ENCODE results near the gene DPAGT1.
"Not testable (repeated sequence)": the region's sequence is repeated elsewhere in the genome, so short reads cannot be mapped to it uniquely, and the experiment has no call there.

The DPAGT1 gene

DNA sequence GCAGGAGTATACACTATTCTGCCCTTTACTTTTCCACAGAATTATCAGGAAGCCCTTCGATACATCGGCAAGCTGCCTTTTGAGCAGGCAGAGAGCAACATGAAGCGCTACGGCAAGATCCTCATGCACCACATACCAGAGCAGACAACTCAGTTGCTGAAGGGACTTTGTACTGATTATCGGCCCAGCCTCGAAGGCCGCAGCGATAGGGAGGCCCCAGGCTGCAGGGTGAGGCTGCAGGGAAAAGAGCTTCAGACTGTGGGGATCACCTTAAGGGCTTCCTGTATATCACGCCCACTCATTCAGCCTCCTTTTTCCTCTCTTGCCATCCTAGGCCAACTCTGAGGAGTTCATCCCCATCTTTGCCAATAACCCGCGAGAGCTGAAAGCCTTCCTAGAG is 23.8 kb downstream of the DPAGT1 start:
- H3K36me3 ChIP-seq (ENCODE audit: insufficient read depth, low read length), result peaks cover 60% of the 10 kb centered on the region
- H3K4me1 ChIP-seq (ENCODE audit: control insufficient read depth, insufficient read depth, low read length), result no peaks in the 10 kb centered on the region
- no peaks in the 10 kb centered on the region for H3K9me3 ChIP-seq (replicated peaks; ENCODE audit: low read length)
- no peak overlapping the region for H3K4me3 ChIP-seq (ENCODE audit: low read length)
- no peak overlapping the region for H3K9ac ChIP-seq (ENCODE audit: low read depth, low read length)
- no peaks in the 10 kb centered on the region for H3K27me3 ChIP-seq (ENCODE audit: control insufficient read depth, insufficient read depth, low read length)
- H3K4me2 ChIP-seq (ENCODE audit: low read length), result no peak overlapping the region

GRCh38 chr11:119067371-119068222 is 34.1 kb downstream of the DPAGT1 start, which contains the start of gene VPS11:
VPS11 (plus strand) TSS chr11:119067818; CDS start chr11:119067824, 6 bp downstream.
- Histone ChIP-seq H3K4me3 (ENCODE audit: low read length) (peak within 1 kb of the TSS; percentile 91), H3K36me3 (ENCODE audit: insufficient read depth, low read length) (peaks cover 15% of the 10 kb centered on the region), H3K9ac (ENCODE audit: low read depth, low read length) (peak within 1 kb of the TSS; percentile 93), H3K27me3 (ENCODE audit: control insufficient read depth, insufficient read depth, low read length) (no peaks in the 10 kb centered on the region), H3K4me2 (ENCODE audit: low read length) (peak within 1 kb of the TSS; percentile 83), H3K4me1 (ENCODE audit: control insufficient read depth, insufficient read depth, low read length) (peaks cover 10% of the 10 kb centered on the region), H3K9me3 (replicated peaks; ENCODE audit: low read length) (no peaks in the 10 kb centered on the region)

GRCh38 chr11:119065369-119065768 is 36.3 kb downstream of the DPAGT1 start:
- Histone ChIP-seq H3K4me3 (ENCODE audit: low read length) (no peak overlapping the region), H3K27me3 (ENCODE audit: control insufficient read depth, insufficient read depth, low read length) (no peaks in the 10 kb centered on the region), H3K4me2 (ENCODE audit: low read length) (no peak overlapping the region), H3K9me3 (replicated peaks; ENCODE audit: low read length) (no peaks in the 10 kb centered on the region), H3K4me1 (ENCODE audit: control insufficient read depth, insufficient read depth, low read length) (peaks cover 13% of the 10 kb centered on the region), H3K9ac (ENCODE audit: low read depth, low read length) (no peak overlapping the region), H3K36me3 (ENCODE audit: insufficient read depth, low read length) (peaks cover 4% of the 10 kb centered on the region)

DNA sequence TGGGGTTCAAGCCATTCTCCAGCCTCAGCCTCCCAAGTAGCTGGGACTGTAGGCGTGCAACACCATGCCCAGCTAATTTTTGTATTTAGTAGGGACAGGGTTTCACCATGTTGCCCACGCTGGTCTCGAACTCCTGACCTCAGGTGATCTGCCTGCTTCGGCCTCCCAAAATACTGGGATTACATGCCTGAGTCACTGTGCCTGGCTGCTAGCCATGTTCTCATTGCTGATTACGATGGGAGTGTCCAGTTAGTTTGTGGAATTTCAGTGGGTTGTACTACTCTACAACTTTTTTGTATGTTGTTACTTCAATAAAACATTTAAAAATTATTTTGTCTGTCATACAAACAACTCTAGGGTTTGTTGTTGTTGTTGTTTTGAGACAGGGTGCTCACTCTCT is 38.9 kb downstream of the DPAGT1 start:
- Histone ChIP-seq H3K36me3 (ENCODE audit: insufficient read depth, low read length) (no peaks in the 10 kb centered on the region), H3K9me3 (replicated peaks; ENCODE audit: low read length) (no peaks in the 10 kb centered on the region), H3K4me3 (ENCODE audit: low read length) (no peak overlapping the region), H3K4me2 (ENCODE audit: low read length) (no peak overlapping the region), H3K9ac (ENCODE audit: low read depth, low read length) (no peak overlapping the region), H3K4me1 (ENCODE audit: control insufficient read depth, insufficient read depth, low read length) (peaks cover 13% of the 10 kb centered on the region), H3K27me3 (ENCODE audit: control insufficient read depth, insufficient read depth, low read length) (no peaks in the 10 kb centered on the region)

DNA sequence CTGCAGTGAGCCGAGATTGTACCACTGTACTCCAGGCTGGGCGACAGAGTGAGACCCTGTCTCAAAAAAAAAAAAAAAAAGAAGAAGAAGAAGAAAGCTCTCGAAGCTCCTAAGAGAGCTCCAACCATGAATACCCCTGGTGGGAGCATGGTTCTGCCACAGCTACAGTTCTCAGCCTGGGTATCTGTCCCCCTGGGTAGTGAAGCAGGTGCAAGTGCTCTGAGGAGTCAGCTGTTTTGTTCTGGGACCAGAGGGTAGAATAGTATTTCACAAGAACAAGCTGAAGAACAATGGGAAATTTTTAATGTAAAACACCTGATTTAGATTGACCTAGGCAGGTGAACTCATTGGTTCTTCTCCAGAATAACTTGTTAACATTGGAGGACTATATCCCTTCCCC is 40.4 kb downstream of the DPAGT1 start:
- Histone ChIP-seq H3K9me3 (replicated peaks; ENCODE audit: low read length) (no peaks in the 10 kb centered on the region), H3K4me3 (ENCODE audit: low read length) (no peak overlapping the region), H3K9ac (ENCODE audit: low read depth, low read length) (no peak overlapping the region), H3K36me3 (ENCODE audit: insufficient read depth, low read length) (no peaks in the 10 kb centered on the region), H3K27me3 (ENCODE audit: control insufficient read depth, insufficient read depth, low read length) (no peaks in the 10 kb centered on the region), H3K4me1 (ENCODE audit: control insufficient read depth, insufficient read depth, low read length) (peaks cover 13% of the 10 kb centered on the region), H3K4me2 (ENCODE audit: low read length) (no peak overlapping the region)

DNA sequence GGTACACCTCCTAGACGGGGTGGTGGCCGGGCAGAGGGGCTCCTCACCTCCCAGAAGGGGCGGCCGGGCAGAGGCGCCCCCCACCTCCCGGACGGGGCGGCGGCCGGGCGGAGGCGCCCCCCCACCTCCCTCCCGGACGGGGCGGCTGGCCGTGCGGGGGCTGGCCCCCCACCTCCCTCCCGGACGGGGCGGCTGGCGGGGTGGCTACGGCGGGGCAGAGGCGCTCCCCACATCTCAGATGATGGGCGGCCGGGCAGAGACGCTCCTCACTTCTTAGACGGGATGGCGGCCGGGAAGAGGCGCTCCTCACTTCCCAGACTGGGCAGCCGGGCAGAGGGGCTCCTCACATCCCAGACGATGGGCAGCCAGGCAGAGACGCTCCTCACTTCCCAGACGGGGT is 42.5 kb downstream of the DPAGT1 start:
- H3K9ac ChIP-seq (ENCODE audit: low read depth, low read length); H3K4me2 ChIP-seq (ENCODE audit: low read length); H3K27me3 ChIP-seq (ENCODE audit: control insufficient read depth, insufficient read depth, low read length); H3K9me3 ChIP-seq (replicated peaks; ENCODE audit: low read length); H3K4me3 ChIP-seq (ENCODE audit: low read length): not testable (repeated sequence)
- Histone ChIP-seq H3K36me3 (ENCODE audit: insufficient read depth, low read length) (peaks cover 14% of the 10 kb centered on the region), H3K4me1 (ENCODE audit: control insufficient read depth, insufficient read depth, low read length) (peaks cover 26% of the 10 kb centered on the region)

DNA sequence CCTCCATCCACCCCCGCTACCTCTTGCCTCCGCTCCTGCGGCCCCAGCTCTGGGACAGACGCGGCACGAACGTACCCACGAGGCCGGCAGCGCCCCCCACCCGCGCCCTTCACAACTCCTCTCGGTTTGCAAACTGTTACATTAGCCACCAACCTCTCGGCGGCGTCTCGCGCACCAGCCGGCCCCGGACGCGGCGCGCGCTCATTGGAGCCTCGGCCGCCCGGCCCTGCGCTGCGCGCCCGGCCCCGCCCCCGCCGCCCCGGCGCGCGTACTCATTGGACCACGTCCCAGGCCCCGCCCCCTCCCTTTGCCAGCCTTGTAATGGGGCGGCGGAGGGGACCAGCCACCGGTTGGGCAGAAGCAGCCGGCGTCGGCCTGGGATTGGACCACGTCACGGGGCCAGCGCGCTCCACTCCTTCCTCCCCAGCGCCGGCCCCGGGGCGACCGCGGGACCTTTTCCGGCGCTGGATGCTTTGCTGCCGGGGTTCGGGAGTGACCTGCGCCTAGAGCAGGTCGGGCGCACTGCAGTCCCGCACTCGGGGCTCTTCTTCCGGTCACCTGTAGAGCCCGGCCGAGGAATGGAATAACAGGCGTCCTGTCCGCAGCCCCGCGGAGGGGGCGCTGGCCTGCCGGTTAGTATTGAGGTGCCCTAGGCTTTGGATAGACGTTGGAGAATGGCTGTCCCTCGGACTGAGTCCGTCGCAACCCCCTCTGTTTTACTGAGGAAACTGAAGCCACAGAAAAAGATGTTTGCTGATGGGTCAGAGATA is 44.5 kb downstream of the DPAGT1 start, which contains the start of gene HYOU1:
Gene HYOU1, minus strand, starts transcription at position 206 of the 770 bp plus-strand sequence. CDS start 1,045 bp downstream, outside the sequence.
- H3K4me1 ChIP-seq (ENCODE audit: control insufficient read depth, insufficient read depth, low read length), result peaks cover 17% of the 10 kb centered on the region
- H3K9me3 ChIP-seq (replicated peaks; ENCODE audit: low read length), result no peaks in the 10 kb centered on the region
- peak within 1 kb of the TSS; percentile 99 for H3K4me3 ChIP-seq (ENCODE audit: low read length)
- H3K27me3 ChIP-seq (ENCODE audit: control insufficient read depth, insufficient read depth, low read length), result no peaks in the 10 kb centered on the region
- peak within 1 kb of the TSS; percentile 97 for H3K4me2 ChIP-seq (ENCODE audit: low read length)
- peaks cover 33% of the 10 kb centered on the region for H3K36me3 ChIP-seq (ENCODE audit: insufficient read depth, low read length)
- H3K9ac ChIP-seq (ENCODE audit: low read depth, low read length), result peak within 1 kb of the TSS; percentile 92

- H3K9me3 ChIP-seq (replicated peaks; ENCODE audit: low read length), result no peaks in the 10 kb centered on the region
- H3K4me1 ChIP-seq (ENCODE audit: control insufficient read depth, insufficient read depth, low read length), result peaks cover 17% of the 10 kb centered on the region
- peak overlapping the region; percentile 99 for H3K4me3 ChIP-seq (ENCODE audit: low read length)
- no peaks in the 10 kb centered on the region for H3K27me3 ChIP-seq (ENCODE audit: control insufficient read depth, insufficient read depth, low read length)
- H3K4me2 ChIP-seq (ENCODE audit: low read length), result peak overlapping the region; percentile 97
- H3K36me3 ChIP-seq (ENCODE audit: insufficient read depth, low read length), result peaks cover 40% of the 10 kb centered on the region
- H3K9ac ChIP-seq (ENCODE audit: low read depth, low read length), result peak overlapping the region; percentile 92
Observed at GRCh38 chr11:119056421-119056999, 45.1 kb downstream of the DPAGT1 start.

DNA sequence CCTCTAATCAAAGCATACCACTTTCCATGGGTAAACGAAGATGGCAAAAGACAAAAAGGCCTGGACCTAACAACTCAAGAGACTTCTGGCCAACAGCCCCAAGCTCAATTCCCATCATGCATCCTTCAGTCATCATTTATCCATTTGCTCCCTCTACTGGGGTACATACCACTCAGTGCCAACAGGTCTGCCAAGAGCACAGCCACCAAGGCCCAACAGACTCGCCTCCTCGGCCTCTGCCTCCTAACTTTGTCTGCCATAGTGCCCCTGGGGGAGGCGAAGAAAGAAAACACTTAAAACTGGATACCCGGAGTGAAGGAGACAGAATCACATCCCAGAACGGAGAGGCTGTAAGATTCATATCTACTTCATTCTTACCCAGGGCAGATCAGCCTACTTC is 45.8 kb downstream of the DPAGT1 start:
- Histone ChIP-seq H3K36me3 (ENCODE audit: insufficient read depth, low read length) (peaks cover 46% of the 10 kb centered on the region), H3K4me1 (ENCODE audit: control insufficient read depth, insufficient read depth, low read length) (peaks cover 17% of the 10 kb centered on the region)

GRCh38 chr11:119054418-119054817 is 47.2 kb downstream of the DPAGT1 start:
- H3K9me3 ChIP-seq (replicated peaks; ENCODE audit: low read length), result no peaks in the 10 kb centered on the region
- peaks cover 17% of the 10 kb centered on the region for H3K4me1 ChIP-seq (ENCODE audit: control insufficient read depth, insufficient read depth, low read length)
- no peak overlapping the region for H3K9ac ChIP-seq (ENCODE audit: low read depth, low read length)
- peaks cover 58% of the 10 kb centered on the region for H3K36me3 ChIP-seq (ENCODE audit: insufficient read depth, low read length)
- H3K4me2 ChIP-seq (ENCODE audit: low read length), result no peak overlapping the region
- H3K27me3 ChIP-seq (ENCODE audit: control insufficient read depth, insufficient read depth, low read length), result no peaks in the 10 kb centered on the region
- no peak overlapping the region for H3K4me3 ChIP-seq (ENCODE audit: low read length)

More for the DNA sequence above, 45.8 kb downstream of the DPAGT1 start:
- no peaks in the 10 kb centered on the region for H3K9me3 ChIP-seq (replicated peaks; ENCODE audit: low read length)
- H3K27me3 ChIP-seq (ENCODE audit: control insufficient read depth, insufficient read depth, low read length), result no peaks in the 10 kb centered on the region
- peak overlapping the region; percentile 99 for H3K4me3 ChIP-seq (ENCODE audit: low read length)
- H3K4me2 ChIP-seq (ENCODE audit: low read length), result peak overlapping the region; percentile 97
- H3K9ac ChIP-seq (ENCODE audit: low read depth, low read length), result peak overlapping the region; percentile 92

DNA sequence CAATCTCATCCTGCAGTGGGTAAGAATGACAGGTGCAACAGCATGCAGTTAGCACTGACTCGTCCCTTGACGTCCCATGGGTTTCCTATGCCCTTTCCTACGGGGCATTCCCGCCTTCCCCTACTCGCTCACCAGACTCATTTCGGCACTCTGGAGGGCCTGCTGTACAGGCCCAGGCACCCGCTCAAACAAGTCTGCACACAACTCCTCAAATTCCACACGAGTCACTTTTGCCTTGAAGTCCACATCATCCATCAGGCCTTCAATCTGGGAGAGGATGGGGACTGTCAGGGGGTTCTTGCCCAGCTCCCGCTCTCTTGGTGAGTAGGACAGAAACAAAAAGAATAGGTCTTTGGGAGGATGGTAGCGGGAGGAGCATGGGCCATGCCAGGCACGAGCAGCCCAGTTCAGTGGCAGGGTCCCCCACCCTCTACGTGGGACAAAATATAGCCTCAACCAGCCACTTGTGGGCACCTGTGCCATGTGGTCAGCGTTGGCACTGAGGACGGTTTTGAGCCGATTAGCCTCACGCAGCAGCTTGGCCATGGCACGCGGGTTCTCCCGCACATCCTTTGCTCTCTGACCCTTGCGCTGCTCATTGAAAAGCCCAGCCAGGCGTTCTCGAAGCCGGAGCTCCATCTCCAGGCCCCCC is 49.4 kb downstream of the DPAGT1 start:
- Histone ChIP-seq H3K9ac (ENCODE audit: low read depth, low read length) (no peak overlapping the region), H3K4me2 (ENCODE audit: low read length) (no peak overlapping the region), H3K27me3 (ENCODE audit: control insufficient read depth, insufficient read depth, low read length) (no peaks in the 10 kb centered on the region), H3K9me3 (replicated peaks; ENCODE audit: low read length) (no peaks in the 10 kb centered on the region), H3K36me3 (ENCODE audit: insufficient read depth, low read length) (peaks cover 79% of the 10 kb centered on the region), H3K4me1 (ENCODE audit: control insufficient read depth, insufficient read depth, low read length) (peaks cover 12% of the 10 kb centered on the region), H3K4me3 (ENCODE audit: low read length) (no peak overlapping the region)
